HepG2 (cell line): ENCODE results near the gene DYNLT5. TPM values are rescaled to one million over a fixed set of nuclear protein-coding genes. Genes with fewer than 3 reads are reported as not detected.

Experiments
- ATAC-seq: fragments of 200-7000 bp; cut with Tn5 transposase; 3 replicates; pipeline ENCODE4 v1.9.1; 2020; ENCODE audit warnings: mild to moderate bottlenecking, moderate library complexity
- BruUV-seq: library from RNA; stranded (reverse); fragments of 400-500 nt; replicated peaks from 2 replicates; lab custom pipeline; 2021; lab: Mats Ljungman, UMichigan
- CTCF ChIA-PET: fragments of 300-600 bp; formaldehyde crosslinking; extraction: SDS; loops from one replicate; lab custom pipeline; 2021; ENCODE audit warnings: low total read pairs, inconsistent platforms, low intra/inter-chr PET ratio; lab: Yijun Ruan, JAX
- POLR2A ChIA-PET: fragments of 350-600 bp; sonication (Branson Sonifier 250); formaldehyde crosslinking; loops from one replicate; lab custom pipeline; 2020; ENCODE audit warnings: antibody characterized with exemption, inconsistent platforms; lab: Yijun Ruan, JAX
- DNase-seq: peaks from one replicate; pipeline ENCODE4 v3.0.0-alpha.2; 2015; ENCODE audit warnings: low spot score
- FAIRE-seq: peaks from 3 replicates; lab custom pipeline; 2011; peaks lifted over from hg19 to GRCh38; lab: Jason Lieb, UNC
- H2AFZ ChIP-seq: one replicate; pipeline ENCODE4 v1.6.1; 2011; ENCODE audit warnings: low read length, inconsistent platforms
- H3K27ac ChIP-seq: fragments of 300-600 bp; 3 replicates; pipeline ENCODE4 v1.8.0; 2011; ENCODE audit warnings: mixed run types, mild to moderate bottlenecking, mixed read lengths, low read length, inconsistent platforms; ENCODE audit not compliant: insufficient read depth; ENCODE audit errors: extremely low read length
- H3K27me3 ChIP-seq, 2 experiments: fragments of 200-600 bp in 1 of 2; 2 replicates in 1 of 2; 3 replicates in 1 of 2; pipeline versions ENCODE4 v1.6.0 to v1.8.0; 2011; ENCODE audit warnings: low read length in 2 of 2, mild to moderate bottlenecking in 2 of 2, moderate library complexity in 2 of 2, inconsistent platforms in 1 of 2; ENCODE audit not compliant: insufficient read depth in 2 of 2, control insufficient read depth in 1 of 2
- H3K36me3 ChIP-seq, 2 experiments: fragments of 200-600 bp in 1 of 2; replicated peaks in 1 of 2; 2 replicates in 1 of 2; 3 replicates in 1 of 2; pipeline versions ENCODE4 v1.5.1 to v1.8.0; 2011; ENCODE audit warnings: low read length in 2 of 2, inconsistent platforms in 1 of 2; ENCODE audit not compliant: insufficient read depth in 2 of 2, control insufficient read depth in 1 of 2
- H3K4me1 ChIP-seq: 2 replicates; pipeline ENCODE4 v1.5.1; 2012; ENCODE audit warnings: low read length, inconsistent platforms; ENCODE audit not compliant: insufficient read depth
- H3K4me2 ChIP-seq: 2 replicates; pipeline ENCODE4 v1.6.0; 2011; ENCODE audit warnings: low read depth, low read length, inconsistent platforms
- H3K4me3 ChIP-seq, 3 experiments: fragments of 200-600 bp in 1 of 3; sonication (generic), shearing (Covaris generic) in 1 of 3; replicated peaks in 1 of 3; 2 replicates each; pipeline ENCODE4 v1.5.1; 2011 to 2016; ENCODE audit warnings: low read length in 3 of 3, inconsistent platforms in 2 of 3, low read depth in 2 of 3, mild to moderate bottlenecking in 2 of 3, control low read depth in 1 of 3, mixed read lengths in 1 of 3; ENCODE audit not compliant: insufficient read depth in 1 of 3
- H3K79me2 ChIP-seq: one replicate; pipeline ENCODE4 v1.6.1; 2011; ENCODE audit warnings: low read length, inconsistent platforms; ENCODE audit not compliant: insufficient read depth
- H3K9ac ChIP-seq: 2 replicates; pipeline ENCODE4 v1.6.0; 2011; ENCODE audit warnings: mild to moderate bottlenecking, low read depth, low read length, inconsistent platforms; ENCODE audit not compliant: insufficient read depth
- H3K9me3 ChIP-seq: 2 replicates; pipeline ENCODE4 v1.5.1; 2012; ENCODE audit warnings: mild to moderate bottlenecking, low read length
- H4K20me1 ChIP-seq: 2 replicates; pipeline ENCODE4 v1.6.0; 2011; ENCODE audit warnings: inconsistent platforms, mild to moderate bottlenecking, low read length, moderate library complexity; ENCODE audit not compliant: insufficient read depth
- AHDC1 ChIP-seq: sonication (generic); formaldehyde crosslinking; IDR thresholded peaks from 2 replicates; pipeline ENCODE4 v1.5.1; 2020; ENCODE audit warnings: mild to moderate bottlenecking, missing genetic modification reagents, borderline replicate concordance
- CREBL2 ChIP-seq: sonication (generic); formaldehyde crosslinking; IDR thresholded peaks from 2 replicates; pipeline ENCODE4 v1.8.1; 2023; ENCODE audit warnings: missing genetic modification reagents, mild to moderate bottlenecking, borderline replicate concordance
- HES4 ChIP-seq: sonication (generic); formaldehyde crosslinking; IDR thresholded peaks from 2 replicates; pipeline ENCODE4 v1.9.0; 2021; ENCODE audit warnings: mild to moderate bottlenecking, missing genetic modification reagents, borderline replicate concordance
- HOXA7 ChIP-seq: sonication (generic); formaldehyde crosslinking; IDR thresholded peaks from 2 replicates; pipeline ENCODE4 v1.8.1; 2022; ENCODE audit warnings: mild to moderate bottlenecking, missing genetic modification reagents, moderate library complexity
- MEF2D ChIP-seq: sonication (generic); formaldehyde crosslinking; IDR thresholded peaks from 2 replicates; pipeline ENCODE4 v1.5.1; 2020; ENCODE audit warnings: mild to moderate bottlenecking, missing genetic modification reagents
- NFATC3 ChIP-seq: sonication (generic); formaldehyde crosslinking; IDR thresholded peaks from 2 replicates; pipeline ENCODE4 v1.5.1; 2020; ENCODE audit warnings: mild to moderate bottlenecking, missing genetic modification reagents
- PCBP1 ChIP-seq: fragments of 200-400 bp; formaldehyde crosslinking; IDR thresholded peaks from 2 replicates; pipeline ENCODE4 v1.6.1; 2017; ENCODE audit warnings: mild to moderate bottlenecking, low read depth, low read length, borderline replicate concordance
- SCMH1 ChIP-seq: sonication (generic); formaldehyde crosslinking; IDR thresholded peaks from 2 replicates; pipeline ENCODE4 v1.9.0; 2021; ENCODE audit warnings: missing genetic modification reagents, mild to moderate bottlenecking, borderline replicate concordance
- SPEN ChIP-seq: sonication (generic); formaldehyde crosslinking; IDR thresholded peaks from 2 replicates; pipeline ENCODE4 v1.5.1; 2020; ENCODE audit warnings: low read depth, mild to moderate bottlenecking, missing genetic modification reagents
- TAF15 ChIP-seq: fragments of 200-400 bp; formaldehyde crosslinking; IDR thresholded peaks from one replicate; pipeline ENCODE4 v1.6.1; 2018; ENCODE audit warnings: mild to moderate bottlenecking, low read depth, low read length; ENCODE audit not compliant: poor library complexity, severe bottlenecking
- TBX2 ChIP-seq: sonication (generic); formaldehyde crosslinking; IDR thresholded peaks from 2 replicates; pipeline ENCODE4 v1.5.0; 2020; ENCODE audit warnings: missing genetic modification reagents, mild to moderate bottlenecking, borderline replicate concordance
- ZNF414 ChIP-seq: sonication (generic); formaldehyde crosslinking; IDR thresholded peaks from 2 replicates; pipeline ENCODE4 v1.5.0; 2020; ENCODE audit warnings: missing genetic modification reagents
- ZNF569 ChIP-seq: sonication (generic); formaldehyde crosslinking; IDR thresholded peaks from 2 replicates; pipeline ENCODE4 v1.5.0; 2020; ENCODE audit warnings: mild to moderate bottlenecking, missing genetic modification reagents, moderate library complexity, borderline replicate concordance
- ZNF777 ChIP-seq: sonication (generic); formaldehyde crosslinking; IDR thresholded peaks from 2 replicates; pipeline ENCODE4 v1.4.0; 2020; ENCODE audit warnings: missing genetic modification reagents
- WGBS: methylation state at CpG from one replicate; pipeline ENCODE4 v1.1.6; 2017; ENCODE audit warnings: low lambda C conversion rate; 5-methylcytosine and 5-hydroxymethylcytosine counted together
- in situ Hi-C: cut with HindIII; loops from 2 replicates; pipeline ENCODE4 v1.10.0; 2017; ENCODE audit warnings: low pct_unique_long_range_greater_than_20kb; ENCODE audit not compliant: extremely low pct_ligation_motif_present
- intact Hi-C: fragments of 100-400 bp; cut with micrococcal nuclease; formaldehyde crosslinking; loops from one replicate; pipeline ENCODE4 v1.10.0; 2022; ENCODE audit not compliant: unreplicated experiment
- polyA plus RNA-seq, 8 experiments: library from polyadenylated mRNA; depleted of rRNA in 3 of 8; stranded (reverse) in 7 of 8; unstranded in 1 of 8; fragments of >200 nt; fragmentation: Illumina TruSeq in 4 of 8; extraction: Trizol in 4 of 8; gene quantifications; 2 replicates each; pipeline versions ENCODE4 v1.2.1 to v1.2.3, GENCODE V29; 2011 to 2016; ENCODE audit warnings: low read depth in 4 of 8, missing spikeins in 1 of 8, mixed read lengths in 1 of 8; ENCODE audit not compliant: insufficient read depth in 1 of 8
- total RNA-seq, 5 experiments: library from RNA; depleted of rRNA; stranded (reverse); fragments of >200 nt; fragmentation: Illumina TruSeq; extraction: Trizol; gene quantifications; 2 replicates each; pipeline ENCODE4 v1.2.3, GENCODE V29; 2016; ENCODE audit warnings: low read depth in 1 of 5
- TF ChIP-seq, protein P1 (sequence below): sonication (generic); formaldehyde crosslinking; IDR thresholded peaks from 2 replicates; pipeline ENCODE4 v1.4.0; 2020; ENCODE audit warnings: mild to moderate bottlenecking, missing genetic modification reagents

The DYNLT5 gene
- total and polyA plus RNA-seq, 2 of the 13 experiments (the other 11 are each of a cell fraction or from before 2014, with no cell fraction given), result not detected

DNA sequence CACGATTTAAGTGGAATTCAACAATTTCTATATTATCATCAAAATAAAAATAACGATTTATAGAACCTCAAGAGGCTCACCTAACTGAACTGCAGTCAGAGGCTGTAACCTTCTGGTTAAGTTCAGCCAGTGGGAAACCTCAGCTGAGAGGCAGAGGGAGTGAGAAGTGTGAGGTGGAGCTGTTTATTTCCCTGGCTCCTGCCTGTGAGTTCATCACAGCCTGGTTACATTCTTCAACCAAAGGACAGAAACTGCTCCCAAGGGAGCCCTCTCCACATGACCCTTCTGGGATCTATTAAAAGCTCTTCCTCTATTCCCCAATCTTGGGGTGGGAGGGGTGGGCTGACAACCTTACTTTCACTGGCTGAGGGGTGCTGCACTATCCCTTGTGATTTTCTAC, 22.2 kb downstream of the DYNLT5 start:
- Histone ChIP-seq H3K36me3 (no peaks in the 10 kb centered on the region), H3K27me3 (no peaks in the 10 kb centered on the region), H3K9ac (no peak overlapping the region), H3K4me3 (no peak overlapping the region), H3K4me2 (no peak overlapping the region), H3K79me2 (no peaks in the 10 kb centered on the region), H4K20me1 (no peaks in the 10 kb centered on the region), H3K9me3 (no peaks in the 10 kb centered on the region), H2AFZ (no peak overlapping the region), H3K27ac (no peak overlapping the region), H3K4me1 (no peaks in the 10 kb centered on the region)
- WGBS, result 0% methylated on average over 2 of the region's 2 CpGs
- BruUV-seq, result no TSS peak
- in situ Hi-C loops (no loop called here), intact Hi-C loops (no loop called here)
- FAIRE-seq (no peak), DNase-seq (no peak), ATAC-seq (no peak)
- ChIA-PET CTCF (no interaction called here), POLR2A (no interaction called here)
- TF ChIP-seq, protein P1, sequence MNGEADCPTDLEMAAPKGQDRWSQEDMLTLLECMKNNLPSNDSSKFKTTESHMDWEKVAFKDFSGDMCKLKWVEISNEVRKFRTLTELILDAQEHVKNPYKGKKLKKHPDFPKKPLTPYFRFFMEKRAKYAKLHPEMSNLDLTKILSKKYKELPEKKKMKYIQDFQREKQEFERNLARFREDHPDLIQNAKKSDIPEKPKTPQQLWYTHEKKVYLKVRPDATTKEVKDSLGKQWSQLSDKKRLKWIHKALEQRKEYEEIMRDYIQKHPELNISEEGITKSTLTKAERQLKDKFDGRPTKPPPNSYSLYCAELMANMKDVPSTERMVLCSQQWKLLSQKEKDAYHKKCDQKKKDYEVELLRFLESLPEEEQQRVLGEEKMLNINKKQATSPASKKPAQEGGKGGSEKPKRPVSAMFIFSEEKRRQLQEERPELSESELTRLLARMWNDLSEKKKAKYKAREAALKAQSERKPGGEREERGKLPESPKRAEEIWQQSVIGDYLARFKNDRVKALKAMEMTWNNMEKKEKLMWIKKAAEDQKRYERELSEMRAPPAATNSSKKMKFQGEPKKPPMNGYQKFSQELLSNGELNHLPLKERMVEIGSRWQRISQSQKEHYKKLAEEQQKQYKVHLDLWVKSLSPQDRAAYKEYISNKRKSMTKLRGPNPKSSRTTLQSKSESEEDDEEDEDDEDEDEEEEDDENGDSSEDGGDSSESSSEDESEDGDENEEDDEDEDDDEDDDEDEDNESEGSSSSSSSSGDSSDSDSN (CRISPR knock-in tag), result no peak
- TF ChIP-seq SCMH1 (CRISPR knock-in tag), result no peak
- TF ChIP-seq CREBL2 (CRISPR knock-in tag), result no peak
- no peak for TF ChIP-seq TAF15
- no peak for TF ChIP-seq SPEN (CRISPR knock-in tag)
- TF ChIP-seq MEF2D, result no peak
- TF ChIP-seq TBX2 (CRISPR knock-in tag), result no peak
- no peak for TF ChIP-seq ZNF414 (CRISPR knock-in tag)
- TF ChIP-seq HES4 (CRISPR knock-in tag), result no peak
- TF ChIP-seq NFATC3 (CRISPR knock-in tag), result no peak
- TF ChIP-seq AHDC1, result no peak
- TF ChIP-seq PCBP1, result no peak
- TF ChIP-seq ZNF569 (CRISPR knock-in tag), result no peak
- TF ChIP-seq HOXA7 (CRISPR knock-in tag), result no peak
- no peak for TF ChIP-seq ZNF777 (CRISPR knock-in tag)
